ENCODE measurements around the gene RAPGEF4. TPM values are rescaled to one million over a fixed set of nuclear protein-coding genes. Genes with fewer than 3 reads are reported as not detected.

The RAPGEF4 gene
- total and polyA plus RNA-seq, 8 donors, result 3.6 to 23.7 (median 9.8) TPM; not detected in 1

DNA sequence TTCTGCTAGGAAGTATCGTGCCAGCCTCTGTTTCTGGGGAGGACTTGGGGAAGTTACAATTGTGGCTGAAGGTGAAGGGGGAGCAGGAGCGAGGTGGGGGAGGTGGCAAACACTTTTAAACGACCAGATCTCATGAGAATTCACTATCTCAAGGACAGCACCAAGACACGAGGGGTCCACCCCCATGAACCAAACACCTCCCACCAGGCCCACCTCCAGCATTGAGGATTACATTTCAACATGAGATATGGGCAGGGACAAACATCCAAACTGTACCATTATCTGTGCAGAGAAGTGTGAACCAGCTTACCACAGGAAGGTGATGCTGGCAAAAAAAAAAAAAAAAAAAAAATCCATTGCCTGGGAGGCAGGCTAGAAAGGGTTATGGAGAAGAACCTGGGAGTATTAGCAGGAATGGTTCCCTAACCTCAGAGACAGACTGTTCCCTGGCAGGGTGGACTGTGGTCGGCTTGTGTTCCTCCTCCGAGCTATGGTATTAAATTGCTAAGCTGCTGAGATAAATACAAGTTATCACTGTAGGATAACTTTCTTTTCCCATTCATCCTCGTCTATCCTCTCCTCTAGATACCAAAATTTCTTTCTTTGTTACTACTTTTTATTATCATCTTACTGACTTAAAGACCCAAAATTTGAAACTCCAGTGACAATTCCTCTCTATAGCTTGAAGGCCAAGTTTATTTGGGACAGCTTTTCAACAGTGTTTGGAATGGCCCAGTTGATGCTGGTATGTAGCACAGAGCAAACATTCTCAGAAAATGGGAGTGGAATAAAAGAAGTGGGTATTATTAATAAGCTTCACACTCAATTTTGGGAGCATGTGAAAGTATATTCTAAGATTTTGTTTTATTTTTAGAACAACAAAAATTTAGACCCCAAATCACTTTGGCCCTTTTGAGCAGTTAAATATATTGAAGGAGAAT, 266.3 kb downstream of the RAPGEF4 start:
- Histone ChIP-seq H3K27ac (no peak overlapping the region), H3K9me3 (no peaks in the 10 kb centered on the region), H3K4me3 (no peak overlapping the region), H3K4me1 (peaks cover 0 to 13% (median 0%) of the 10 kb centered on the region in 4 donors), H3K36me3 (no peaks in the 10 kb centered on the region), H3K27me3 (no peaks in the 10 kb centered on the region)
- TF ChIP-seq POLR2AphosphoS5 (IDR thresholded peaks at IDR 0.05), result no peak
- TF ChIP-seq POLR2A (IDR thresholded peaks at IDR 0.05), result no peak
- 77 to 87% (median 85%) methylated on average over 7 of the region's 7 CpGs for WGBS, 5 donors
- no peak for DNase-seq
- intact Hi-C loops (cut with DNase I; ENCODE audit: low total_unique reads), result no loop called here

DNA sequence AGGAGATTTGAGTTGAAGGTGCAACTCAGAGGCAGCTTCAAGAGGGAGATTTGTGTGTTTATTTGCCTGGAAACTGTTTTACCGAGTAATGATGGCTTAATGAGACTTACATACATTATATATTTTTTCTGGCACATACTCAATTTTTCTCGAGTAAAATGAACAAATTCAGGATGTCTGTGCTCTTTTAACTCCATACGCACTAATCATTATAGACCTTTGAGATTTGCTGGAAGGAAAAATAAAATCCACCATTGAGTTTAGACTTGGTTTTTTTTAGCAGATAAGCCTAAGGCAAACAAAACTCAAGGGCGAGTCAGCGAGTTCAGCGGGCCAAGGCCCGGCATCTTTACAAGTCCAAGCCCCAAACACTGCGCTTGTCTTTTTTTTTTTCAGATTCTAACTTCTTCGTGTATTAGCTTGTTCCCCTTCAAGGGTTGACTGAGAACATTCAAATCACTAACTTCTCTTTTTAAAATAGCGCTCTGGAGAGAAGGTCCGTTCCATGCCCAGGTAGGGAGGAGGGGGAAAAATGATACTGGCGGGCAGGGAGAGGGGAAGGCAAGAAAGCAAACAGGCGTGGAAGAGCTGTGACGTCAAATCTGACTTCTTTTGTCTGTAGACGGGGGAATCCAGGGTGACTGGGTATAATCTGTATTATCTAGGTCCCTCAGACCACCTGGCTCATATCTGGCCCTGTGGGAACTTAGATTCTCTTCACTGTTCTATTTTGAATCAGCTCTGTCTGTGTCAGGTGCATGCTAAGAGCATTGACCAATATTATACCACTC, 267.3 kb downstream of the RAPGEF4 start:
- H3K4me3 ChIP-seq, result no peak overlapping the region

DNA sequence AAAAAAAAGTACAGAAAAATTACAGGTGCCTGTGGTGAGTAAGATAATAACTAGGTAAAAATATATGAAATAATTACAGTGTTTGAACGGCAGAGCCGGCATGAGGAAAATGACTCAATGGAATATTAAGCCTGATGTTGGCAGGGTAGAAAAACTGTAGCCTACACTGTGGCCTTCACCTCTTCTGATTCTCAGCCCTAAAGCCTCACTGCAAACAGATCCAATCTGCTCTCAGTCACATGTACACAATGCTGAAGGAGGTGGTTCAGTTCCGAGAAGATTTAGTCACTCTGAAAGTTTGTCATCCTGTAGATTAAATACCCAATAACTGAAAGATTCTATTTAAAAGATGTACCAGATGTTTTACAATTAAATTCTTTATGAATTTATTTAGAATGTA, 273.1 kb downstream of the RAPGEF4 start:
- no peak overlapping the region for H3K27ac ChIP-seq
- WGBS, 5 donors, result 86 to 92% (median 87%) methylated on average over 3 of the region's 3 CpGs
- TF ChIP-seq, protein P1, sequence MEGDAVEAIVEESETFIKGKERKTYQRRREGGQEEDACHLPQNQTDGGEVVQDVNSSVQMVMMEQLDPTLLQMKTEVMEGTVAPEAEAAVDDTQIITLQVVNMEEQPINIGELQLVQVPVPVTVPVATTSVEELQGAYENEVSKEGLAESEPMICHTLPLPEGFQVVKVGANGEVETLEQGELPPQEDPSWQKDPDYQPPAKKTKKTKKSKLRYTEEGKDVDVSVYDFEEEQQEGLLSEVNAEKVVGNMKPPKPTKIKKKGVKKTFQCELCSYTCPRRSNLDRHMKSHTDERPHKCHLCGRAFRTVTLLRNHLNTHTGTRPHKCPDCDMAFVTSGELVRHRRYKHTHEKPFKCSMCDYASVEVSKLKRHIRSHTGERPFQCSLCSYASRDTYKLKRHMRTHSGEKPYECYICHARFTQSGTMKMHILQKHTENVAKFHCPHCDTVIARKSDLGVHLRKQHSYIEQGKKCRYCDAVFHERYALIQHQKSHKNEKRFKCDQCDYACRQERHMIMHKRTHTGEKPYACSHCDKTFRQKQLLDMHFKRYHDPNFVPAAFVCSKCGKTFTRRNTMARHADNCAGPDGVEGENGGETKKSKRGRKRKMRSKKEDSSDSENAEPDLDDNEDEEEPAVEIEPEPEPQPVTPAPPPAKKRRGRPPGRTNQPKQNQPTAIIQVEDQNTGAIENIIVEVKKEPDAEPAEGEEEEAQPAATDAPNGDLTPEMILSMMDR (IDR thresholded peaks at IDR 0.05), result no peak
- no peak for TF ChIP-seq POLR2AphosphoS5 (IDR thresholded peaks at IDR 0.05)
- no peak for TF ChIP-seq EP300 (IDR thresholded peaks at IDR 0.05)
- no peak for TF ChIP-seq POLR2A (IDR thresholded peaks at IDR 0.05)
- no peaks in the 10 kb centered on the region for H3K4me1 ChIP-seq
- H3K4me3 ChIP-seq, result no peak overlapping the region
- no peaks in the 10 kb centered on the region for H3K36me3 ChIP-seq
- intact Hi-C loops (cut with DNase I; ENCODE audit: low total_unique reads), result no loop called here
- no peak for DNase-seq
- no peaks in the 10 kb centered on the region for H3K9me3 ChIP-seq
- no peaks in the 10 kb centered on the region for H3K27me3 ChIP-seq

More for the DNA sequence above, 267.3 kb downstream of the RAPGEF4 start:
- Histone ChIP-seq H3K9me3 (no peaks in the 10 kb centered on the region), H3K27ac (no peak overlapping the region), H3K4me1 (peaks cover 0 to 13% (median 0%) of the 10 kb centered on the region in 4 donors), H3K36me3 (no peaks in the 10 kb centered on the region), H3K27me3 (no peaks in the 10 kb centered on the region)
- TF ChIP-seq POLR2AphosphoS5 (IDR thresholded peaks at IDR 0.05) (no peak), POLR2A (IDR thresholded peaks at IDR 0.05) (no peak), EP300 (IDR thresholded peaks at IDR 0.05) (no peak)
- TF ChIP-seq, protein P1 (IDR thresholded peaks at IDR 0.05), result no peak
- DNase-seq, result peak in 1 of 2 donors; percentile 44
- WGBS, 5 donors, result 21 to 50% (median 35%) methylated on average over 15 of the region's 15 CpGs
- intact Hi-C loops (cut with DNase I; ENCODE audit: low total_unique reads), result no loop called here

DNA sequence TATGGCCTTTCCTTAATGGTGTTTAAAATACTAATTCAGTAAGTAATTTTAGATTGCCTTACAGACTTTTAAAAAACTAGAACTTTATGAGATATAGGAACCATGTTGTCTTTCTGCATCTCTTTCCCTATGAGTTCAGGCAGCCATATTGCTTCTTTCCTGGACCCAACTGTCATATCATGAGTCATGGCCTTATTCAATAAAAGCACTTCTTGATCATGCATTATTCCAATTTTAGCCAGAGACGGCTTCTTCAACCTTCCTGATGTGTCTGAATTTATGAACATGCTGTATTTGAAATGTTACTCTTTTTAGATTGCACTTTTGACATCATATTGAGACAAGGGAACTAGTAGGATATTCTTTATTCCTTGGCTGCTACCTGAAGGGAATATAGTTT, 274.6 kb downstream of the RAPGEF4 start:
- 64 to 90% (median 83%) methylated on average over 1 of the region's 1 CpG for WGBS, 5 donors
- no peaks in the 10 kb centered on the region for H3K27me3 ChIP-seq
- H3K4me1 ChIP-seq, result no peaks in the 10 kb centered on the region
- no peak for DNase-seq
- H3K27ac ChIP-seq, result no peak overlapping the region
- TF ChIP-seq, protein P1 (IDR thresholded peaks at IDR 0.05), result no peak
- no peak for TF ChIP-seq POLR2A (IDR thresholded peaks at IDR 0.05)
- no peak for TF ChIP-seq EP300 (IDR thresholded peaks at IDR 0.05)
- TF ChIP-seq POLR2AphosphoS5 (IDR thresholded peaks at IDR 0.05), result no peak
- H3K4me3 ChIP-seq, result no peak overlapping the region
- intact Hi-C loops (cut with DNase I; ENCODE audit: low total_unique reads), result no loop called here
- no peaks in the 10 kb centered on the region for H3K36me3 ChIP-seq
- H3K9me3 ChIP-seq, result no peaks in the 10 kb centered on the region

Measured in stomach (tissue), 9 donors.